ENCODE results near the gene MUC5B.

DNA sequence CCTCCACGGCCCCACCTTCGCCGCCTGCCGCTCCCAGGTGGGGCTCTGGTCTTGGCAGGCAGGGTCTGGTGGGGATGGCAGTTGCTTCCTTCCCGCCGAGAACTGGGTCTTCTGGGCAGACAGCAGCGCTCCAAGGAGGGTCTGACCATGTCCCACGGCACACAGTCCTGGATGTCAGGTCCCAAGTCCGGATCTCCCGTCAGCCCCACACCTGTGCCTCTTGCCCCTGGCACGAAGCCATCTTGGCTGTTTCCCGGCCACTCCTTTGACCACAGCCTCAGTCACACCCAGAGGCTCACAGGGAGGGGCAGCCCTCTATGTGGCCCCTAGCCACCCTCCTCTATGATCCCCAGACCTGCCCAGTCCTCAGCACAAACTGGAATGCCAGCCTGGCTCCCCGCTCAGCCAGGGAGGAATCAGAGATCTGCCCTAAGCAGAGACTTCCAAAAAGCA is 14.3 kb downstream of the MUC5B start:
- TF ChIP-seq, protein P1, sequence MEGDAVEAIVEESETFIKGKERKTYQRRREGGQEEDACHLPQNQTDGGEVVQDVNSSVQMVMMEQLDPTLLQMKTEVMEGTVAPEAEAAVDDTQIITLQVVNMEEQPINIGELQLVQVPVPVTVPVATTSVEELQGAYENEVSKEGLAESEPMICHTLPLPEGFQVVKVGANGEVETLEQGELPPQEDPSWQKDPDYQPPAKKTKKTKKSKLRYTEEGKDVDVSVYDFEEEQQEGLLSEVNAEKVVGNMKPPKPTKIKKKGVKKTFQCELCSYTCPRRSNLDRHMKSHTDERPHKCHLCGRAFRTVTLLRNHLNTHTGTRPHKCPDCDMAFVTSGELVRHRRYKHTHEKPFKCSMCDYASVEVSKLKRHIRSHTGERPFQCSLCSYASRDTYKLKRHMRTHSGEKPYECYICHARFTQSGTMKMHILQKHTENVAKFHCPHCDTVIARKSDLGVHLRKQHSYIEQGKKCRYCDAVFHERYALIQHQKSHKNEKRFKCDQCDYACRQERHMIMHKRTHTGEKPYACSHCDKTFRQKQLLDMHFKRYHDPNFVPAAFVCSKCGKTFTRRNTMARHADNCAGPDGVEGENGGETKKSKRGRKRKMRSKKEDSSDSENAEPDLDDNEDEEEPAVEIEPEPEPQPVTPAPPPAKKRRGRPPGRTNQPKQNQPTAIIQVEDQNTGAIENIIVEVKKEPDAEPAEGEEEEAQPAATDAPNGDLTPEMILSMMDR (IDR thresholded peaks at IDR 0.05) = no peak
- no peak for TF ChIP-seq POLR2A (IDR thresholded peaks at IDR 0.05)

Measured in heart left ventricle (tissue), 13 donors.